PC-3 (cell line): ENCODE results near the gene TNFSF13B. TPM values are rescaled to one million over a fixed set of nuclear protein-coding genes. Genes with fewer than 3 reads are reported as not detected.

Source experiments
- ATAC-seq: fragments of 200-7000 bp; cut with Tn5 transposase; 2 replicates; pipeline ENCODE4 v1.9.1; 2020; ENCODE audit warnings: mild to moderate bottlenecking, moderate library complexity
- BruUV-seq: library from RNA; stranded (reverse); fragments of 400-500 nt; replicated peaks from 2 replicates; lab custom pipeline; 2021; lab: Mats Ljungman, UMichigan
- CTCF ChIA-PET: fragments of 300-600 bp; sonication (Branson Sonifier 250); formaldehyde crosslinking; loops from one replicate; lab custom pipeline; 2022; ENCODE audit warnings: antibody characterized with exemption; lab: Charles Lee
- POLR2A ChIA-PET: fragments of 300-600 bp; sonication (Branson Sonifier 250); formaldehyde crosslinking; loops from one replicate; lab custom pipeline; 2022; ENCODE audit warnings: antibody characterized with exemption; ENCODE audit not compliant: unreplicated experiment; lab: Charles Lee
- DNase-seq: peaks from one replicate; pipeline ENCODE4 v3.0.0-alpha.2; 2015
- H2AFZ ChIP-seq: fragments of 300-600 bp; sonication (generic); 2 replicates; pipeline ENCODE4 v1.6.0; 2016; ENCODE audit warnings: antibody characterized with exemption, low read length
- H3F3A ChIP-seq: fragments of 300-600 bp; sonication (generic); one replicate; pipeline ENCODE4 v1.6.0; 2017; ENCODE audit warnings: antibody characterized with exemption, low read length, control low read depth, mild to moderate bottlenecking; ENCODE audit not compliant: unreplicated experiment
- H3K27ac ChIP-seq: fragments of 300-600 bp; sonication (generic); 2 replicates; pipeline ENCODE4 v1.5.1; 2016; ENCODE audit warnings: mild to moderate bottlenecking, low read length
- H3K27me3 ChIP-seq: fragments of 300-600 bp; sonication (generic); 2 replicates; pipeline ENCODE4 v1.6.1; 2016; ENCODE audit warnings: low read length, mixed read lengths
- H3K36me3 ChIP-seq: fragments of 300-600 bp; sonication (generic); 2 replicates; pipeline ENCODE4 v1.6.1; 2016; ENCODE audit warnings: low read depth, mixed run types, low read length, mixed read lengths
- H3K4me1 ChIP-seq: fragments of 300-600 bp; sonication (generic); 2 replicates; pipeline ENCODE4 v1.5.1; 2016; ENCODE audit warnings: low read length; ENCODE audit not compliant: insufficient read depth
- H3K4me2 ChIP-seq: fragments of 300-600 bp; sonication (generic); 2 replicates; pipeline ENCODE4 v1.6.0; 2016; ENCODE audit warnings: low read length
- H3K4me3 ChIP-seq: fragments of 300-600 bp; sonication (generic); 2 replicates; pipeline ENCODE4 v1.5.1; 2016; ENCODE audit warnings: mild to moderate bottlenecking, low read length, mixed read lengths
- H3K79me2 ChIP-seq: fragments of 300-600 bp; sonication (generic); 2 replicates; pipeline ENCODE4 v1.6.1; 2017; ENCODE audit warnings: low read length, mixed read lengths
- H3K9ac ChIP-seq: fragments of 300-600 bp; sonication (generic); 2 replicates; pipeline ENCODE4 v1.6.0; 2016; ENCODE audit warnings: mild to moderate bottlenecking, low read length
- H3K9me2 ChIP-seq: fragments of 300-600 bp; sonication (generic); replicated peaks from 2 replicates; pipeline ENCODE4 v1.6.1; 2016; ENCODE audit warnings: mixed run types, low read length, mixed read lengths
- H3K9me3 ChIP-seq: fragments of 300-600 bp; sonication (generic); 2 replicates; pipeline ENCODE4 v1.6.1; 2016; ENCODE audit warnings: low read length, mixed read lengths
- H4K20me1 ChIP-seq: fragments of 300-600 bp; sonication (generic); 2 replicates; pipeline ENCODE4 v1.6.1; 2016; ENCODE audit warnings: low read length, mixed read lengths
- EZH2 ChIP-seq: fragments of 300-600 bp; sonication (generic); IDR thresholded peaks from one replicate; pipeline ENCODE4 v1.6.1; 2017; ENCODE audit warnings: antibody characterized with exemption, mild to moderate bottlenecking, low read length; ENCODE audit not compliant: unreplicated experiment
- EZH2phosphoT487 ChIP-seq: fragments of 300-600 bp; sonication (generic); IDR thresholded peaks from 2 replicates; pipeline ENCODE4 v1.6.1; 2018; ENCODE audit warnings: mild to moderate bottlenecking, antibody characterized with exemption, low read length, borderline replicate concordance
- intact Hi-C: fragments of 100-400 bp; cut with micrococcal nuclease; formaldehyde crosslinking; loops from 2 replicates; pipeline ENCODE4 v1.9.0; 2023
- total RNA-seq: library from RNA; depleted of rRNA; stranded (reverse); fragments of >200 nt; gene quantifications from 2 replicates; pipeline ENCODE4 v1.2.3, GENCODE V29; 2014
- TF ChIP-seq, protein P1 (sequence below): fragments of 300-600 bp; sonication (generic); conservative IDR thresholded peaks from 2 replicates; pipeline ENCODE4 v1.5.1; 2017; ENCODE audit warnings: antibody characterized with exemption, low read depth, mild to moderate bottlenecking, low read length

The TNFSF13B gene
- total RNA-seq, 1 experiment from 2014 or later: not detected

GRCh38 chr13:108289819-108290218 lies 20.3 kb downstream of the TNFSF13B start:
- Histone ChIP-seq H3K79me2 (no peaks in the 10 kb centered on the region), H3K9ac (no peak overlapping the region), H3K27ac (no peak overlapping the region), H3K4me3 (no peak overlapping the region), H3K4me2 (no peak overlapping the region), H4K20me1 (no peaks in the 10 kb centered on the region), H3F3A (no peaks in the 10 kb centered on the region), H3K4me1 (no peaks in the 10 kb centered on the region), H3K27me3 (peaks cover 31% of the 10 kb centered on the region; the same call in 1 of the 2 replicates), H3K9me2 (no peaks in the 10 kb centered on the region), H3K9me3 (no peaks in the 10 kb centered on the region), H3K36me3 (no peaks in the 10 kb centered on the region), H2AFZ (no peak overlapping the region)
- no TSS peak for BruUV-seq
- DNase-seq (no peak), ATAC-seq (no peak)
- POLR2A ChIA-PET: no interaction called here
- intact Hi-C loops: no loop called here
- TF ChIP-seq EZH2phosphoT487 (no peak), EZH2 (no peak)
- TF ChIP-seq, protein P1, sequence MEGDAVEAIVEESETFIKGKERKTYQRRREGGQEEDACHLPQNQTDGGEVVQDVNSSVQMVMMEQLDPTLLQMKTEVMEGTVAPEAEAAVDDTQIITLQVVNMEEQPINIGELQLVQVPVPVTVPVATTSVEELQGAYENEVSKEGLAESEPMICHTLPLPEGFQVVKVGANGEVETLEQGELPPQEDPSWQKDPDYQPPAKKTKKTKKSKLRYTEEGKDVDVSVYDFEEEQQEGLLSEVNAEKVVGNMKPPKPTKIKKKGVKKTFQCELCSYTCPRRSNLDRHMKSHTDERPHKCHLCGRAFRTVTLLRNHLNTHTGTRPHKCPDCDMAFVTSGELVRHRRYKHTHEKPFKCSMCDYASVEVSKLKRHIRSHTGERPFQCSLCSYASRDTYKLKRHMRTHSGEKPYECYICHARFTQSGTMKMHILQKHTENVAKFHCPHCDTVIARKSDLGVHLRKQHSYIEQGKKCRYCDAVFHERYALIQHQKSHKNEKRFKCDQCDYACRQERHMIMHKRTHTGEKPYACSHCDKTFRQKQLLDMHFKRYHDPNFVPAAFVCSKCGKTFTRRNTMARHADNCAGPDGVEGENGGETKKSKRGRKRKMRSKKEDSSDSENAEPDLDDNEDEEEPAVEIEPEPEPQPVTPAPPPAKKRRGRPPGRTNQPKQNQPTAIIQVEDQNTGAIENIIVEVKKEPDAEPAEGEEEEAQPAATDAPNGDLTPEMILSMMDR: no peak
- CTCF ChIA-PET: no interaction called here

DNA sequence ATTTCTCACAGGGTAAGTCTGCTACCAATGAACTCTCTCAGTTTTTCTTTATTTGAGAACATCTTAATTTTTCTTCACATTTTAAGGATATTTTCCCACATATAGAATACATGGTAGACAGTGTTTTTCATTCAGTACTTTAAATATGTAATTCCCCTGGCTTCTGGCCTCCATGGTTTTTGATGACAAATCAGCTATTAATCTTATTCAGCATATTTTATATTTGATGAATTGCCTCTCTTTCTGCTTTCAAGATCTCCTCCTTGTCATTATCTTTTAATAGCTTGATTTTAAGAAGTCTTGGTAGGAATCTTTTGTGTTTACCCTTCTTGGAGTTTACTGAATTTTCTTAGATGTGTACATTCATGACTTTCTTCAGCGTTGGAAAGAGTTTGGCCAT lies 27.6 kb downstream of the TNFSF13B start:
- Histone ChIP-seq H3K36me3 (no peaks in the 10 kb centered on the region), H3K9ac (no peak overlapping the region), H4K20me1 (no peaks in the 10 kb centered on the region), H3K27ac (no peak overlapping the region), H3K4me2 (no peak overlapping the region), H3K79me2 (no peaks in the 10 kb centered on the region), H3K4me3 (no peak overlapping the region), H3K9me2 (no peaks in the 10 kb centered on the region), H3K27me3 (peaks cover 57% of the 10 kb centered on the region), H3F3A (no peaks in the 10 kb centered on the region), H3K4me1 (no peaks in the 10 kb centered on the region), H3K9me3 (no peaks in the 10 kb centered on the region), H2AFZ (no peak overlapping the region)
- ChIA-PET POLR2A (interaction anchor here (0.7 kb wide), 1 partner anchor 78 kb away, joined by 3 read pairs; no protein-coding TSS in a partner anchor), CTCF (no interaction called here)
- TF ChIP-seq EZH2 (no peak), EZH2phosphoT487 (no peak)
- TF ChIP-seq, protein P1: no peak
- DNase-seq: no peak
- intact Hi-C loops: no loop called here
- no TSS peak for BruUV-seq
- ATAC-seq: no peak

- ChIA-PET CTCF (no interaction called here), POLR2A (no interaction called here)
- ATAC-seq (no peak), DNase-seq (peak; percentile 16)
- H4K20me1 ChIP-seq: no peaks in the 10 kb centered on the region
- no TSS peak for BruUV-seq
- H3K9me3 ChIP-seq: no peaks in the 10 kb centered on the region
- no peaks in the 10 kb centered on the region for H3F3A ChIP-seq
- no peak overlapping the region for H3K9ac ChIP-seq
- H2AFZ ChIP-seq: no peak overlapping the region
- no peak overlapping the region for H3K27ac ChIP-seq
- H3K36me3 ChIP-seq: no peaks in the 10 kb centered on the region
- peaks cover 69% of the 10 kb centered on the region for H3K27me3 ChIP-seq
- H3K79me2 ChIP-seq: no peaks in the 10 kb centered on the region
- H3K9me2 ChIP-seq: no peaks in the 10 kb centered on the region
- TF ChIP-seq EZH2phosphoT487 (no peak), EZH2 (no peak)
- TF ChIP-seq, protein P1: no peak
- no peaks in the 10 kb centered on the region for H3K4me1 ChIP-seq
- intact Hi-C loops: no loop called here
- no peak overlapping the region for H3K4me2 ChIP-seq
- no peak overlapping the region for H3K4me3 ChIP-seq
Observed at GRCh38 chr13:108302279-108302678, 32.8 kb downstream of the TNFSF13B start.
